Epithelial cell of esophagus (primary cell): ENCODE measurements around the gene LACRT.

Source experiments
- DNase-seq: peaks from one replicate; pipeline ENCODE4 v3.0.0; 2010; ENCODE audit warnings: low read depth
- H3K4me3 ChIP-seq: 2 replicates; pipeline ENCODE4 v1.5.1; 2011; ENCODE audit warnings: mild to moderate bottlenecking, low read length, control low read depth
- CTCF ChIP-seq: IDR thresholded peaks from 2 replicates; pipeline ENCODE4 v1.5.1; 2011; ENCODE audit warnings: low read depth, mild to moderate bottlenecking, low read length, control low read depth, inconsistent platforms; ENCODE audit not compliant: insufficient read depth; ENCODE audit errors: missing control alignments

Gene LACRT

GRCh38 chr12:54592316-54592715 is 42.4 kb downstream of the LACRT start:
- peak; percentile 49 for DNase-seq
- TF ChIP-seq CTCF: no peak

GRCh38 chr12:54590978-54591591 is 43.6 kb downstream of the LACRT start:
- no peak for TF ChIP-seq CTCF
- H3K4me3 ChIP-seq: no peak overlapping the region
- peak; percentile 23 for DNase-seq

More at GRCh38 chr12:54592316-54592715, 42.4 kb downstream of the LACRT start:
- no peak overlapping the region for H3K4me3 ChIP-seq

GRCh38 chr12:54589964-54590363 is 44.7 kb downstream of the LACRT start:
- no peak overlapping the region for H3K4me3 ChIP-seq
- no peak for DNase-seq
- TF ChIP-seq CTCF: no peak

GRCh38 chr12:54588890-54589267 is 45.8 kb downstream of the LACRT start:
- H3K4me3 ChIP-seq: no peak overlapping the region
- no peak for DNase-seq
- no peak for TF ChIP-seq CTCF

- TF ChIP-seq CTCF: no peak
These were observed 46.4 kb downstream of the LACRT start, which contains the start of gene PPP1R1A for GRCh38 chr12:54588110-54588889. Gene PPP1R1A (minus strand): TSS chr12:54588659. CDS start chr12:54588488, 171 bp downstream.

GRCh38 chr12:54587315-54587873 is 47.3 kb downstream of the LACRT start:
- no peak overlapping the region for H3K4me3 ChIP-seq
- no peak for DNase-seq
- no peak for TF ChIP-seq CTCF

More at GRCh38 chr12:54588110-54588889, 46.4 kb downstream of the LACRT start, which contains the start of gene PPP1R1A:
- no peak for DNase-seq
- no peak within 1 kb of the TSS for H3K4me3 ChIP-seq
